NCI-H510A (cell line): ENCODE measurements around the gene PTPRK.

Experiments
- DNase-seq: peaks from one replicate; lab custom pipeline; 2025; lab: John Stamatoyannopoulos, UW

The PTPRK gene

GRCh38 chr6:128135325-128135724 lies 385.1 kb downstream of the PTPRK start:
- DNase-seq: no peak

- DNase-seq: no peak
Measured at GRCh38 chr6:128131566-128131965, 388.8 kb downstream of the PTPRK start.

GRCh38 chr6:128131036-128131435 lies 389.4 kb downstream of the PTPRK start:
- no peak for DNase-seq

- DNase-seq: no peak
Measured at GRCh38 chr6:128129679-128130078, 390.7 kb downstream of the PTPRK start.

- DNase-seq: no peak
Measured at GRCh38 chr6:128127650-128128049, 392.7 kb downstream of the PTPRK start.

- no peak for DNase-seq
Measured at GRCh38 chr6:128124713-128125112, 395.7 kb downstream of the PTPRK start.

GRCh38 chr6:128121610-128122009 lies 398.8 kb downstream of the PTPRK start:
- no peak for DNase-seq

GRCh38 chr6:128121190-128121589 lies 399.2 kb downstream of the PTPRK start:
- DNase-seq: no peak

- DNase-seq: no peak
Measured at GRCh38 chr6:128118401-128118800, 402.0 kb downstream of the PTPRK start.

- DNase-seq: no peak
Measured at GRCh38 chr6:128117916-128118315, 402.5 kb downstream of the PTPRK start.

GRCh38 chr6:128114164-128114563 lies 406.2 kb downstream of the PTPRK start:
- no peak for DNase-seq

- DNase-seq: no peak
Measured at GRCh38 chr6:128112494-128112893, 407.9 kb downstream of the PTPRK start.

GRCh38 chr6:128111096-128111495 lies 409.3 kb downstream of the PTPRK start:
- DNase-seq: no peak

- DNase-seq: no peak
Measured at GRCh38 chr6:128107682-128108081, 412.7 kb downstream of the PTPRK start.

- DNase-seq: no peak
Measured at GRCh38 chr6:128099571-128100197, 420.7 kb downstream of the PTPRK start.

- DNase-seq: no peak
Measured at GRCh38 chr6:128098000-128098581, 422.3 kb downstream of the PTPRK start.

- no peak for DNase-seq
Measured at GRCh38 chr6:128097009-128097408, 423.4 kb downstream of the PTPRK start.

GRCh38 chr6:128095362-128095761 lies 425.0 kb downstream of the PTPRK start:
- no peak for DNase-seq

- no peak for DNase-seq
Measured at GRCh38 chr6:128079021-128079420, 441.4 kb downstream of the PTPRK start.

- DNase-seq: no peak
Measured at GRCh38 chr6:128078276-128078675, 442.1 kb downstream of the PTPRK start.

- DNase-seq: no peak
Measured at GRCh38 chr6:128076843-128077242, 443.6 kb downstream of the PTPRK start.

GRCh38 chr6:128074567-128074966 lies 445.8 kb downstream of the PTPRK start:
- no peak for DNase-seq

- DNase-seq: no peak
Measured at GRCh38 chr6:128073389-128073788, 447.0 kb downstream of the PTPRK start.

- no peak for DNase-seq
Measured at GRCh38 chr6:128071212-128071611, 449.2 kb downstream of the PTPRK start.
